OCI-LY3 (cell line): Measurements from ENCODE around the gene GREM2.

Experiments
- H2AFZ ChIP-seq: fragments of 200-600, 300-600 bp; shearing (Covaris generic); 2 replicates; pipeline ENCODE4 v1.6.0; 2014; ENCODE audit warnings: antibody characterized with exemption, low read depth, low read length
- H3K27ac ChIP-seq: fragments of 200-600, 300-600 bp; sonication (generic); 2 replicates; pipeline ENCODE4 v1.5.1; 2014; ENCODE audit warnings: mild to moderate bottlenecking, low read length, moderate library complexity, mixed read lengths
- H3K27me3 ChIP-seq: fragments of 200-600, 300-600 bp; sonication (generic); 2 replicates; pipeline ENCODE4 v1.6.1; 2014; ENCODE audit warnings: low read depth, low read length, mixed read lengths
- H3K36me3 ChIP-seq: fragments of 200-600, 300-600 bp; sonication (generic); replicated peaks from 2 replicates; pipeline ENCODE3; 2014; ENCODE audit warnings: low read depth, low read length, mixed read lengths
- H3K4me1 ChIP-seq: fragments of 300-600, 200-600 bp; sonication (generic); 2 replicates; pipeline ENCODE4 v1.6.1; 2014; ENCODE audit warnings: low read length, mixed read lengths
- H3K4me2 ChIP-seq: fragments of 200-600, 300-600 bp; sonication (generic); 2 replicates; pipeline ENCODE4 v1.6.1; 2014; ENCODE audit warnings: low read length, mixed read lengths
- H3K4me3 ChIP-seq: fragments of 300-600, 200-600 bp; sonication (generic); 2 replicates; pipeline ENCODE4 v1.5.1; 2014; ENCODE audit warnings: antibody characterized with exemption, mild to moderate bottlenecking, low read length, moderate library complexity
- H3K79me2 ChIP-seq: fragments of 300-600, 200-600 bp; shearing (Covaris generic); 2 replicates; pipeline ENCODE4 v1.6.1; 2014; ENCODE audit warnings: mild to moderate bottlenecking, low read length, mixed read lengths
- H3K9ac ChIP-seq: fragments of 300-600, 200-600 bp; shearing (Covaris generic); 2 replicates; pipeline ENCODE4 v1.6.0; 2014; ENCODE audit warnings: mild to moderate bottlenecking, low read length, moderate library complexity
- H3K9me3 ChIP-seq: fragments of 200-600, 300-600 bp; shearing (Covaris generic); 2 replicates; pipeline ENCODE4 v1.6.1; 2014; ENCODE audit warnings: low read length, mixed read lengths; ENCODE audit not compliant: insufficient read depth
- H4K20me1 ChIP-seq: fragments of 200-600, 300-600 bp; sonication (generic); 2 replicates; pipeline ENCODE4 v1.6.1; 2016; ENCODE audit warnings: low read length, mixed read lengths; ENCODE audit not compliant: insufficient read depth
- CTCF ChIP-seq: fragments of 200-600, 300-600 bp; sonication (generic); IDR thresholded peaks from 2 replicates; pipeline ENCODE4 v1.5.1; 2014; ENCODE audit warnings: antibody characterized with exemption, low read length, low read depth
- EZH2phosphoT487 ChIP-seq: fragments of 200-600 bp; shearing (Covaris generic); IDR thresholded peaks from 2 replicates; pipeline ENCODE4 v1.6.1; 2018; ENCODE audit warnings: antibody characterized with exemption, mixed run types, low read depth

Gene GREM2

GRCh38 chr1:240652549-240652948 is 40.6 kb upstream of the GREM2 start:
- Histone ChIP-seq H3K9ac (no peak overlapping the region), H2AFZ (no peak overlapping the region), H3K4me2 (no peak overlapping the region), H3K4me1 (peaks cover 16% of the 10 kb centered on the region), H3K9me3 (no peaks in the 10 kb centered on the region), H3K27me3 (no peaks in the 10 kb centered on the region), H3K36me3 (no peaks in the 10 kb centered on the region), H3K4me3 (no peak overlapping the region), H3K27ac (no peak overlapping the region), H3K79me2 (no peaks in the 10 kb centered on the region), H4K20me1 (no peaks in the 10 kb centered on the region)
- TF ChIP-seq CTCF (no peak), EZH2phosphoT487 (no peak)

- Histone ChIP-seq H3K9me3 (no peaks in the 10 kb centered on the region), H3K4me2 (no peak overlapping the region), H3K27me3 (no peaks in the 10 kb centered on the region), H3K9ac (no peak overlapping the region), H3K4me1 (peaks cover 4% of the 10 kb centered on the region), H2AFZ (no peak overlapping the region), H3K79me2 (no peaks in the 10 kb centered on the region), H4K20me1 (no peaks in the 10 kb centered on the region), H3K27ac (no peak overlapping the region), H3K4me3 (no peak overlapping the region), H3K36me3 (no peaks in the 10 kb centered on the region)
- TF ChIP-seq EZH2phosphoT487 (no peak), CTCF (no peak)
Measured at GRCh38 chr1:240650877-240651276, 38.9 kb upstream of the GREM2 start.

GRCh38 chr1:240649733-240650721 is 38.1 kb upstream of the GREM2 start:
- H3K9me3 ChIP-seq = no peaks in the 10 kb centered on the region
- no peak overlapping the region for H2AFZ ChIP-seq

More at GRCh38 chr1:240649733-240650721, 38.1 kb upstream of the GREM2 start:
- Histone ChIP-seq H3K27me3 (no peaks in the 10 kb centered on the region), H3K79me2 (no peaks in the 10 kb centered on the region), H3K36me3 (no peaks in the 10 kb centered on the region), H3K27ac (no peak overlapping the region), H3K4me1 (no peaks in the 10 kb centered on the region), H3K9ac (no peak overlapping the region), H3K4me3 (no peak overlapping the region), H3K4me2 (no peak overlapping the region), H4K20me1 (no peaks in the 10 kb centered on the region)
- TF ChIP-seq CTCF (no peak), EZH2phosphoT487 (no peak)
